GM21515 (cell line): ENCODE measurements around the gene ANKDD1A.

Experiments used
- ATAC-seq: cut with Tn5 transposase; IDR thresholded peaks from one replicate; pipeline ENCODE4 v1.9.1; 2021; ENCODE audit not compliant: unreplicated experiment

The ANKDD1A gene

DNA sequence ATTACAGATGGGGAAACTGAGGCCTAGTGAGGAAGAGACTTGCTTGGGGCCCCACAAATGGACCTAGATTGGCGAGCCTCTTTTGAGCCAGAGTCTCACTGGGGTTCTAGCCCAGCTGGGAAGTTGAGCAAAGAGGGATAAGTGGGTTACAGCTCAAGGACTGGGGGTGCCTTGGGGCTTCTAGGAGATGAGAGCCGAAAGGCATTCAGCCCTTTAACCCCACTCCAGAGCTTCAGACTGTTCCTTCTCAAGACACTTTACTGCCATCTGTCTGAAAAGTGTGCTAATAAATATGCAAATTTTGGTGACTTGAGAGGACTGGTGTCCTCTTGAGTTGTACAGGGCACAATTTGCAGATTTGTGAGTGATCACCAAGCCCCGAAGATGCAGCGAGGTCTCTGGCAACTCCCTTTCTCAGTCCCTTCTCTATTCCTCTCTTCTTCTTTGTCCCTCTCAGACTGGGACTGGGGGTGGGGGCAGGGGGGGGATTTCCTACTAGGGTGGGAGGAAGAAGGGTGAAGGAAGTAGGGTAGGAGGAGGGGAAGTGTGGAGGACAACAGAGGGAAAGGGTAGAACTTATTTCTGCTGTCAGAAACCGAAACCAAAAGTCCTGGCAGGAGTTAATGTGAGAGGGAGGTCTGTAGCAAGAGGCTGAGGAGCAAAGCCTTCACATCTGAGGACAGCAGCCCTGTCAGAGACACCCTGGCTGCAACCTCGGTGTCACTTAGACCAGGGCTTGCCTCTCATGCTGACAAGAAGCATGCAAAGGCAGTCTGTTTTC lies 16.2 kb upstream of the ANKDD1A start:
- ATAC-seq: peak; percentile 20

- no peak for ATAC-seq
Measured at GRCh38 chr15:64896371-64897069, 15.2 kb upstream of the ANKDD1A start.

DNA sequence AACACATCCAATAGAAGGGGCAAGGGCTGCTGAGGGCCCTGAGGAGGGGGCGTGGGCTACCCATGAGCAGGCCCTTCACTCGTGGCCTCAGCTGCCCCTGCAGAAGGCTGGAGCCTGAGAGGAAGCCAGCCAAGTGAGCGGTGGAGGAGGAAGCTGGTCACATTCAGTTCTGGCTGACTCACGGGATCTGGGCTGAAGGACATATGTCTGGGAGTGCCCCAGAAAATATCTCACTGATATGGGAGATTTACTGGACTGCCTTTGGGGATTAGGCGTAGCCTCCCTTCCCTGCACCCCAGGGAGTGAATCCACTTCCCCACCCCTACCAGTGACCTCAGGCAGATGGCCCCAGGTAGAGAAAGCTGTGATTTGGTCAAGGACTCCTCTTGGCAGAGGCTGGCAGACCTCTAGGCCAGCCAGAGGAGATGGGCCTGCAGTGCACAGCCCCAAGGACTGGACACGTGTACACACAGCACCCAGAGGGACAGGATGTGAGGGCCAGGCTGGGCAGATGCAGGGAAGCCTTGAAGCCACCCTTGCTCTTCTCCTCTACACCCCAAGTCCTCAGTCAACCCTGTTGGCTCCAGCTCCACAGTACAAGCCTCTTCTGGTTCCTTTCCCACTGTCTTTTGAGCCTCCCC lies 14.2 kb upstream of the ANKDD1A start:
- ATAC-seq: no peak

GRCh38 chr15:64898406-64898805 lies 13.3 kb upstream of the ANKDD1A start:
- no peak for ATAC-seq

- ATAC-seq: no peak
Measured at GRCh38 chr15:64901141-64901540, 10.6 kb upstream of the ANKDD1A start.

DNA sequence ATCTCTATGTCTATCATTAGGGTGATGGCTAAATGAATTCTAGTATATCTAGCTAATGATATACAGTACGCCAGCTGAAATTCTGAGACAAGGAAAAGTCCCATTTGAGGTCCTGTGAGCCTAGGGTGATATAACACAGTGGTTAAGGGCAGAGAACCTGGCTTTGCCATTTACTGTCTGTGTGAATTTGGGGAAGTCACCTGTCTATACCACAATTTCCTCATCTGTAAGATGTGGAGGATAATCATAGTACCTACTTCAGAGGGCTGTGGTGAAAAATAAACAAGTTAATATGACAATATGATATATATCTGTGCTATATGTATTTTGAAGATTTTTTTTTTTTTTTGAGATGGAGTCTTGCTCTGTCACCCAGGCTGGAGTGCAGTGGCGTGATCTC lies 9.8 kb upstream of the ANKDD1A start:
- no peak for ATAC-seq

- ATAC-seq: no peak
Measured at GRCh38 chr15:64902863-64903262, 8.8 kb upstream of the ANKDD1A start.

DNA sequence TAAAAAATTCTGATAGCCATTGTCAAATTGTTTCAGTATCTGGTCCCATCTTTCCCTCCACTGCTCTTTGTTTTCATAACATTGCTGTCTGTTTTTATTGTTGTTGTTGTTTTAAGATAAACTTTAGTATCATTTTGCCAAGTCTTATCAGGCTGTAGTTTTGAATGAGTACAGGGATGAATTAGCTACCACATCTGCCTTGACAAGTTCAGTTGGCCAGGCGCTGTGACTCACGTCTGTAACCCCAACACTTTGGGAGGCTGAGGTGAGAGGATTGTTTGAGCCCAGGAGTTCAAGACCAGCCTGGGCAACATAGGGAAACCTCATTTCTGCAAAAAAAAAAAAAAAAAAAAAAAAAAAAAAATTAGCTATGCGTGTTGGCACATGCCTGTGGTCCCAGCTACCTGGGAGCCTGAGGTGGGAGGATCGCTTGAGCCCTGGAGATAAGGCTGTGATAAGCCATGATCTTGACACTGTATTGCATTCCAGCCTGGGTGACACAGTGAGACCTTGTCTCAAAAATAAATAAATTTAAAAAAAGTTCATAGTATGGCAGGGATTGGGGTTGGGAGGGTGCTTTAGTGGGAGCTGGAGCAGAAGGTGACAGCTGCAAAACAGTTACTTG lies 8.3 kb upstream of the ANKDD1A start:
- ATAC-seq: no peak

DNA sequence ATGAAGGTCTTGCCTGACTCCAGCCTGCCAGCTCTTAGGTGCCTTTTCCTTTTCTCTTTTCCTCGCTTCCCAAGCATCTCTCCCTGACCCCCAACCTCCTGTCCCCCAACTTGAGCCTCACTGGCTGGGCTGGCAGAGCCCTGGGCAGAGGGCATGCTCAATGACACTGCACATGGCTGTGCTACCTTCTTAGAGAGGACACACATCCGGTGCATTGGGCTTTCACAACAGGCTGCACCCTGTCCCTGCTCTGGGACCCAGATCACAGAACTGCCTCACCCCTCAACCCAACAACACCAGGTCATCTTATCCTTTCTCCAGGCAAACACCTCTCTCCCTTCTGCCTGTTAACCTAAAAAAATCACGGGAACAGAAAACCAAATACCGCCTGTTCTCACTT lies 7.5 kb upstream of the ANKDD1A start:
- ATAC-seq: no peak

- peak; percentile 66 for ATAC-seq
Measured at GRCh38 chr15:64905119-64905831, 6.4 kb upstream of the ANKDD1A start.

DNA sequence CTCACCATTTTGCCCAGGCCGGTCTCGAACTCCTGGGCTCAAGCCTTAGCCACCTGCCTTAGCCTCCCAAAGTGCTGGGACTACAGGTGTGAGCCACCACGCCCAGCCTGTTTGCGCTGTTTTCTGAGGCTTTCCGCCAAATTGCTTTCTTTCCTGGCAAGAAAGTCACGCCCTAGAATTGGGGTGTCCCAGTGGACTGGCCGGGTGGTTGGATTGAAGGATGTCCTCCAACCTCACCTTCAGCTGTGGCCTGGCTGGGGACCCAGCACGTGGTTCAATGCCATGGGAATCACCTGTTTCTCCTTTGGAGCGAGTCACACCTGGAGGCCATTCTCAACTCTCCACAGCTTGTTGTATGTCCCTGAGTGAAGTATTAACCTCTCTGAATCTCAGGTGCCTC lies 5.8 kb upstream of the ANKDD1A start:
- no peak for ATAC-seq

DNA sequence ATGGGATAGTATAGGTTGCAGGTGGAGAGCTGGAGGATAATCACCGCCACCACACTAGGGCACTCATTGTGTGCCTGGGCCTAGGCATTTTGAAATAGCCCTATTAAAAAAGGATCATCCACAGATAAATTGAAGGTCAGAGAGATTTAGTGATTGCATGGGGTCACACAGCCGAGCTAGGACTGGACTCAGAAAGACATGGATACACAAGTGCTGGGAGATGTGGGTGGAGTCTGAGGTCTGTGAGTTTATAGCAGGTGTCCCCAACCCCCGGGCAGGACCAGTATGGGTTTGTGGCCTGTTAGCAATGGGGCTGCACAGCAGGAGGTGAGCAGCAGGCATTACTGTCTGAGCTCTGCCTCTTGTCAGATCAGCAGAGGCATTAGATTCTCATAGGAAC lies 5.3 kb upstream of the ANKDD1A start:
- ATAC-seq: no peak

GRCh38 chr15:64907991-64908390 lies 3.7 kb upstream of the ANKDD1A start:
- ATAC-seq: no peak

DNA sequence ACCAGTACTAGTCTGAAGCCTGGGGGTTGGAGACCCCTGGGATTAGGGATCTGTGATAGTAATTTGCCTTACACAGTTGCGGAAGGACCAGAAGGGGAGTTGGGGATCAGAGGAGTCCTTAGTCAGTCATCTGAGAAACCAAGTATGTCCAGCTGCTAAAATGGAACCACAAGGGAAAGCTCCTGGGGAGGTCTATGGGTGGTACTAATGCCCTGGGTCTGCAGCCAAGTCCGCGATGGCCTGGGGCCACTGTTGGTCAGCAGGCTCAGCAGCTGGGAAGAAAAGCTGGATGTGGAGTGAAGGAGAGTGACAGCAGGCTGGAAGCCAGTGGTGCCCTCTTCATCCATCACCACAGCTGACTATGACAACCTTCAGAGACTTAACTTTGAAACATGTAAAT lies 2.2 kb upstream of the ANKDD1A start:
- no peak for ATAC-seq

GRCh38 chr15:64912379-64913325 lies 950 bp downstream of the ANKDD1A start:
- ATAC-seq: no peak

GRCh38 chr15:64915518-64916227 lies 4.0 kb downstream of the ANKDD1A start:
- ATAC-seq: no peak

DNA sequence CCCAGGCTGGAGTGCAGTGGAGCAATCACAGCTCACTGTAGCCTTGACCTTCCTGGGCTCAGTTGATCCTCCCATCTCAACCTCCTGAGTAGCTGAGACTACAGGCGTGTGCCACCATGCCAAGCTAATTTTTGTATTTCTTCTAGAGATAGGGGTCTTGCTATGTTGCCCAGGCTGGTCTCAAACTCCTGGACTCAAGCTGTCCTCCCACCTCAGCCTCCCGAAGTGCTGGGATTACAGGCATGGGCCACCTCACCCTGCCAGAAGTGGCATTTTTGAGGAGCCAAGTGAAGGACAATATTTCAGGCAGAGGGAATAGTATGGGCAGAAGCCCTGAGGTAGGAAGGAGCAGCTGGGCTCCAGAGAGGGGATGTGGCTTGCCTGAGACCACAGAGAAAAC lies 4.7 kb downstream of the ANKDD1A start:
- ATAC-seq: no peak

- no peak for ATAC-seq
Measured at GRCh38 chr15:64917211-64917610, 5.5 kb downstream of the ANKDD1A start.

DNA sequence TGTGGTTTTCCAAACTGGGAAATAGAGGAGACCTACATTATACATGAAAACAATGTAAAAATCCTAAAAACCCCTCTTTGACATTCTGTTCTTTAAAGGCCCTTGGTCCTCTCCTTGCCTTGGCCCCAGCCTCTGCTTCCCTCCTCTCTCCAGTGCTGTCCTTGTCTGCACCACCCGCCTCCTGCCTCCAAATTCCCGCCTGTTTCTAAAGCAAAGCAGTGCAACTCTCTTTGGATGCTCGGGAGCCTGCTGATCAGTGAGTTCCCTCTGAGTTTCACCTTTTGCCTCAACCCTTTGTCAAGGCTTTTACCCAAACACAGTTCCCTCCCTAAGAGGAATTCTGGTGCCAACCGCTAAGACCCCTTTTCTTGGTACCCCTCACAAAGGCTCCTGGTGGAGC lies 8.0 kb downstream of the ANKDD1A start:
- no peak for ATAC-seq
